Pancreas (tissue), 10 donors: ENCODE results near the gene PSENEN. TPM values are rescaled to one million over a fixed set of nuclear protein-coding genes. Genes with fewer than 3 reads are reported as not detected.
A peak's percentile ranks its signal among the peaks of the same experiment; 100 is the strongest.

ENCODE experiments used
- ATAC-seq, 4 donors: fragments of 200-7000 bp; cut with Tn5 transposase; one replicate each; pipeline versions ENCODE4 v1.8.0 to v1.9.1; 2020; ENCODE audit warnings: mild to moderate bottlenecking in 4 of 4, moderate library complexity in 4 of 4
- DNase-seq, 6 donors: peaks; one replicate each; pipeline ENCODE4 v3.0.0-alpha.2; 2020
- FAIRE-seq: peaks from 2 replicates; lab custom pipeline; 2012; peaks lifted over from hg19 to GRCh38; lab: Jason Lieb, UNC
- H3K27ac ChIP-seq, 4 donors: fragments of 200-600 bp; sonication (generic); 1 replicate in 3 of 4; 2 replicates in 1 of 4; pipeline versions ENCODE4 v1.5.0 to v1.8.0; 2020
- H3K27me3 ChIP-seq, 4 donors: fragments of 200-600 bp; one replicate each; pipeline ENCODE4 v1.8.0; 2021
- H3K36me3 ChIP-seq, 3 donors: fragments of 200-600 bp; sonication (generic) in 1 of 3; one replicate each; pipeline versions ENCODE4 v1.5.0 to v1.8.0; 2020 to 2021
- H3K4me1 ChIP-seq, 3 donors: fragments of 200-600 bp; one replicate each; pipeline ENCODE4 v1.8.0; 2021
- H3K4me3 ChIP-seq, 4 donors: fragments of 200-600 bp; sonication (generic) in 2 of 4; one replicate each; pipeline versions ENCODE4 v1.5.0 to v1.8.0; 2020 to 2021
- H3K9me3 ChIP-seq, 4 donors: fragments of 200-600 bp; one replicate each; pipeline ENCODE4 v1.8.0; 2021
- WGBS, 2 donors: extraction: QIAGEN DNeasy Blood & Tissue Kit; methylation state at CpG; one replicate each; pipeline ENCODE4 v1.1.7; 2013; 5-methylcytosine and 5-hydroxymethylcytosine counted together
- intact Hi-C, 3 donors: fragments of 100-400 bp; cut with DNase I; formaldehyde crosslinking; loops; one replicate each; pipeline versions ENCODE4 v1.11.1 to v1.14.2; 2022
- polyA plus RNA-seq, 2 donors: library from polyadenylated mRNA; stranded (reverse); fragments of 200-250 nt; gene quantifications; one replicate each; pipeline ENCODE4 v1.2.3, GENCODE V29; 2013
- total RNA-seq, 6 donors: library from RNA; stranded (reverse); fragmentation: NEBNext Ultra II Directional in 4 of 6; extraction: Animal tissue kit (Norgen Biotek cat#: 25700) in 4 of 6; gene quantifications; one replicate each; pipeline versions ENCODE4 v1.2.1 to v1.2.4, GENCODE V29; 2021 to 2023
- TF ChIP-seq, protein P1 (sequence below), 4 donors: fragments of 200-600 bp; sonication (generic) in 3 of 4; IDR thresholded peaks; one replicate each; pipeline versions ENCODE4 v1.5.0 to v1.8.0; 2021; ENCODE audit warnings: antibody characterized with exemption in 4 of 4
- donor health status: healthy with polysubstance abuse.
- donor health status: DM: no; HTN: no; CAD: no; lungs with moderate emphysema.
- donor health status: DM: no; HTN: no; CAD: no.
- donor health status: control.
- donor health status: control.
- donor health status: Bipolar disorder and iron deficiency.
- donor health status: DM: yes; HTN: yes; CAD: no.
- donor health status: DM: no; HTN: no; CAD: no.
- donor health status: DM: no; HTN: no; CAD: no.
- donor health status: DM: yes; HTN: yes; CAD: no.

PSENEN gene
- total and polyA plus RNA-seq, 8 donors = 26.7 to 64.6 (median 36.3) TPM

- FAIRE-seq (no peak), ATAC-seq (no peak), DNase-seq (peak in 2 of 6 donors; percentile 8 to 66)
- Histone ChIP-seq H3K27ac (no peak overlapping the region), H3K27me3 (no peaks in the 10 kb centered on the region), H3K4me1 (no peaks in the 10 kb centered on the region), H3K9me3 (no peaks in the 10 kb centered on the region), H3K36me3 (peaks cover 18 to 81% (median 74%) of the 10 kb centered on the region in 3 donors), H3K4me3 (no peak overlapping the region)
- intact Hi-C loops = loop anchor here in 1 of 3 donors (10.0 kb wide), 1 partner anchor 180 kb away; the partner anchor contains the start of gene TMEM147
- TF ChIP-seq, protein P1, sequence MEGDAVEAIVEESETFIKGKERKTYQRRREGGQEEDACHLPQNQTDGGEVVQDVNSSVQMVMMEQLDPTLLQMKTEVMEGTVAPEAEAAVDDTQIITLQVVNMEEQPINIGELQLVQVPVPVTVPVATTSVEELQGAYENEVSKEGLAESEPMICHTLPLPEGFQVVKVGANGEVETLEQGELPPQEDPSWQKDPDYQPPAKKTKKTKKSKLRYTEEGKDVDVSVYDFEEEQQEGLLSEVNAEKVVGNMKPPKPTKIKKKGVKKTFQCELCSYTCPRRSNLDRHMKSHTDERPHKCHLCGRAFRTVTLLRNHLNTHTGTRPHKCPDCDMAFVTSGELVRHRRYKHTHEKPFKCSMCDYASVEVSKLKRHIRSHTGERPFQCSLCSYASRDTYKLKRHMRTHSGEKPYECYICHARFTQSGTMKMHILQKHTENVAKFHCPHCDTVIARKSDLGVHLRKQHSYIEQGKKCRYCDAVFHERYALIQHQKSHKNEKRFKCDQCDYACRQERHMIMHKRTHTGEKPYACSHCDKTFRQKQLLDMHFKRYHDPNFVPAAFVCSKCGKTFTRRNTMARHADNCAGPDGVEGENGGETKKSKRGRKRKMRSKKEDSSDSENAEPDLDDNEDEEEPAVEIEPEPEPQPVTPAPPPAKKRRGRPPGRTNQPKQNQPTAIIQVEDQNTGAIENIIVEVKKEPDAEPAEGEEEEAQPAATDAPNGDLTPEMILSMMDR (IDR thresholded peaks at IDR 0.05) = no peak
- 96 to 97% methylated on average over 12 of the region's 12 CpGs for WGBS, 2 donors
Measured at GRCh38 chr19:35724560-35724959, 20.9 kb upstream of the PSENEN start.

DNA sequence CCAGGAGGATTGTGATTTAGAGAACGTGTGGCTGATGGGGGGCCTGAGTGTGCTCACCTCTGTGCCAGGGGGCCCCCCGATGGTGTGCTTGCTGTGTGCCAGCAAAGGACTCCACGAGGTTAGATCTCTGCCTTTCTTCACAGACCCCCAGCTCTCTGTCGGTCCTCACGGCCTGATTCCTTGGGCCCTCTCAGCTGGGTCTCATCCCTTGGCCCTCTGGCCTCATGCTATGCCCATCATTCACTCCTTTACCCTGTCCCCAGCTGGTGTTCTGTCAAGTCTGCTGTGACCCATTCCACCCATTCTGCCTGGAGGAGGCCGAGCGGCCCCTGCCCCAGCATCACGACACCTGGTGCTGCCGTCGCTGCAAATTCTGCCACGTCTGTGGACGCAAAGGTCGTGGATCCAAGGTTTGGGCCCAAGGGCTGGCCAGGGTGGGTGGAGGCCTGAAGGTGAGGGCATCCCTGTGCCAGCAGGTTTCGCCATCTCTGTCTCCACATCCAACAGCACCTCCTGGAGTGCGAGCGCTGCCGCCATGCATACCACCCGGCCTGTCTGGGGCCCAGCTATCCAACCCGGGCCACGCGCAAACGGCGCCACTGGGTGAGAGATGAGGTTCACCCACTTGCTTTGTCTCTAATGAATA lies 20.1 kb upstream of the PSENEN start:
- Histone ChIP-seq H3K4me1 (no peaks in the 10 kb centered on the region), H3K4me3 (no peak overlapping the region), H3K27ac (no peak overlapping the region), H3K9me3 (no peaks in the 10 kb centered on the region), H3K36me3 (peaks cover 18 to 88% (median 81%) of the 10 kb centered on the region in 3 donors), H3K27me3 (no peaks in the 10 kb centered on the region)
- intact Hi-C loops = loop anchor here in 1 of 3 donors (10.0 kb wide), 1 partner anchor 181 kb away; the partner anchor contains the start of gene TMEM147
- ATAC-seq (no peak), DNase-seq (peak in 1 of 6 donors; percentile 63), FAIRE-seq (no peak)
- TF ChIP-seq, protein P1 (IDR thresholded peaks at IDR 0.05) = no peak
- WGBS, 2 donors = 93 to 95% methylated on average over 23 of the region's 23 CpGs

GRCh38 chr19:35727053-35727955 lies 18.1 kb upstream of the PSENEN start:
- H3K9me3 ChIP-seq = no peaks in the 10 kb centered on the region
- H3K27ac ChIP-seq = no peak overlapping the region
- 93 to 96% methylated on average over 25 of the region's 25 CpGs for WGBS, 2 donors
- peaks cover 16 to 97% (median 81%) of the 10 kb centered on the region in 3 donors for H3K36me3 ChIP-seq
- ATAC-seq (no peak), FAIRE-seq (no peak), DNase-seq (peak in 1 of 6 donors; percentile 56)
- no peaks in the 10 kb centered on the region for H3K27me3 ChIP-seq
- TF ChIP-seq, protein P1 (IDR thresholded peaks at IDR 0.05) = no peak
- intact Hi-C loops = loop anchor here in 1 of 3 donors (10.0 kb wide), 1 partner anchor 183 kb away; the partner anchor contains the start of gene TMEM147
- H3K4me3 ChIP-seq = no peak overlapping the region
- H3K4me1 ChIP-seq = no peaks in the 10 kb centered on the region

GRCh38 chr19:35727956-35728706 lies 17.3 kb upstream of the PSENEN start:
- Histone ChIP-seq H3K4me3 (no peak overlapping the region), H3K9me3 (no peaks in the 10 kb centered on the region), H3K27me3 (no peaks in the 10 kb centered on the region), H3K4me1 (no peaks in the 10 kb centered on the region), H3K27ac (no peak overlapping the region), H3K36me3 (peaks cover 13 to 95% (median 77%) of the 10 kb centered on the region in 3 donors)
- TF ChIP-seq, protein P1 (IDR thresholded peaks at IDR 0.05) = no peak
- no peak for ATAC-seq
- intact Hi-C loops = loop anchor here in 1 of 3 donors (10.0 kb wide), 1 partner anchor 183 kb away; the partner anchor contains the start of gene TMEM147
- FAIRE-seq = no peak
- DNase-seq = peak in 1 of 6 donors; percentile 41
- WGBS, 2 donors = 93 to 94% methylated on average over 19 of the region's 19 CpGs
